GM12873 (cell line): Measurements from ENCODE around the gene KRT40.

Source experiments
- TF ChIP-seq, protein P1 (sequence below): IDR thresholded peaks from 2 replicates; pipeline ENCODE4 v1.5.1; 2012; ENCODE audit warnings: low read depth, mild to moderate bottlenecking, moderate library complexity, low read length, control low read depth; ENCODE audit not compliant: insufficient read depth; ENCODE audit errors: missing control alignments

The KRT40 gene

DNA sequence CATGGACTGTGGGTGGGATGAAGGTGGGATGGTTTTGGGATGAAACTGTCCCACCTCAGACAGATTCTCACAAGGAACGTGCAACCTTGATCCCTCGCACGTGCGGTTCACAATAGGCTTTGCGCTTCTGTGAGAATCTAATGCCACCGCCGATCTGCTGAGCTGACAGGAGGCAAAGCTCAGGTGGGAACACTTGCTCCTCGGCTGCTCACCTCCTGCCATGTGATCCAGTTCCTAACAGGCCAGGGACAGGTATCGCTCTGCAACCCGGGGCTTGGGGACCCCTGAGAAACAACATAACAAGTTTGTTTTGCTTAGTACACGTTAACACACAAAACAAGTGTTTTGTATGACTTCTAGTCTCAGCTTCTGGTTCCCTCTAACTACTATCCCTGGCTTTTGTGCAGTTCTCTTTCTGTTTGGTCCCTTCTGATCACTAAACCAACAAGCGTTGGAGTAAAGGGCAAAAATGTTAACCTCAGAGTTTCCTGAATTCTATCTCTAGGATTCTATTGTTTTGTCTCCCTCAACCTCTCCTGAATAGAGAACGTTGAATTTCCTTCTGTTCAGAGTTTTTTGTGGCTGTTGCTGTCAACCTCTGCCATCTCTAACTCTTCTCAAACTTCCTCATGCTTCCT, 32.6 kb upstream of the KRT40 start:
- TF ChIP-seq, protein P1, sequence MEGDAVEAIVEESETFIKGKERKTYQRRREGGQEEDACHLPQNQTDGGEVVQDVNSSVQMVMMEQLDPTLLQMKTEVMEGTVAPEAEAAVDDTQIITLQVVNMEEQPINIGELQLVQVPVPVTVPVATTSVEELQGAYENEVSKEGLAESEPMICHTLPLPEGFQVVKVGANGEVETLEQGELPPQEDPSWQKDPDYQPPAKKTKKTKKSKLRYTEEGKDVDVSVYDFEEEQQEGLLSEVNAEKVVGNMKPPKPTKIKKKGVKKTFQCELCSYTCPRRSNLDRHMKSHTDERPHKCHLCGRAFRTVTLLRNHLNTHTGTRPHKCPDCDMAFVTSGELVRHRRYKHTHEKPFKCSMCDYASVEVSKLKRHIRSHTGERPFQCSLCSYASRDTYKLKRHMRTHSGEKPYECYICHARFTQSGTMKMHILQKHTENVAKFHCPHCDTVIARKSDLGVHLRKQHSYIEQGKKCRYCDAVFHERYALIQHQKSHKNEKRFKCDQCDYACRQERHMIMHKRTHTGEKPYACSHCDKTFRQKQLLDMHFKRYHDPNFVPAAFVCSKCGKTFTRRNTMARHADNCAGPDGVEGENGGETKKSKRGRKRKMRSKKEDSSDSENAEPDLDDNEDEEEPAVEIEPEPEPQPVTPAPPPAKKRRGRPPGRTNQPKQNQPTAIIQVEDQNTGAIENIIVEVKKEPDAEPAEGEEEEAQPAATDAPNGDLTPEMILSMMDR = no peak

DNA sequence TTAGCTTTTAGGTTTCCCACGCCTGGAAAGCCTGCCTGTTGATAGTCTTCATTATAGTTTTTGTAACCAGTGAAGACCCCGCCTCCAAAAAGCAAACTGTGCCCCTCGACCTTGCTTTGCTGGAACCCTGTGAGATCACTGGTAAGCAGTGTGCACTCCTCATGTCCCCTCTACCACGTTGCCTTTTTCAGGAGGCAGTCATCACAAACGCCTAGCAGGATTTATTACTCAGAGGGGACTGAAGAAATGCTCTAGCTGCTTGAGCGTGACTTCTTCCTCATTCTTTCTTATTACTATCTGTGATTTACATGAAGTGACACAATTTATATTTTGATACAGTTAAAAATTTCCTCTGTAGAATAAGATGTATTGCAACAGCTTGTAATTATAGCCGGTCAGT, 31.3 kb upstream of the KRT40 start:
- TF ChIP-seq, protein P1 = no peak

DNA sequence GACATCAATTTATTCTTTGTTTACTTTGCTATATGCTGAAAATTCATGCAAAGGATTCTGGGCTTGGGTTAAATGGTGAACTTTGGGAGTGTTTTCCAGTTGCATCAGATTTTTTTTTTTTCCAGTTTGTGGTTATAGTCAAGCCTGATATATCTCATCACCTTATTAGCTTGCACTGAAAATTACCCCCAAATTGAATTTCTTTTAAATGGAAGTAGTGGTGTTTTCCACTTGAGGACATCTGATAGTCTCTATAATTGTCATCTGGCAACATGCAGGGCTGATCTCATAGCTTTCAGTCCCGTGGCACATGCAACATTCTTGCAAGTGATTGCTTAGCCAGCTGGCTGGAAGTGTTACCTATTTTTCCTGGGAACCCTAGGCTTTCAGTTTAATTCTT, 29.5 kb upstream of the KRT40 start:
- TF ChIP-seq, protein P1 = no peak

DNA sequence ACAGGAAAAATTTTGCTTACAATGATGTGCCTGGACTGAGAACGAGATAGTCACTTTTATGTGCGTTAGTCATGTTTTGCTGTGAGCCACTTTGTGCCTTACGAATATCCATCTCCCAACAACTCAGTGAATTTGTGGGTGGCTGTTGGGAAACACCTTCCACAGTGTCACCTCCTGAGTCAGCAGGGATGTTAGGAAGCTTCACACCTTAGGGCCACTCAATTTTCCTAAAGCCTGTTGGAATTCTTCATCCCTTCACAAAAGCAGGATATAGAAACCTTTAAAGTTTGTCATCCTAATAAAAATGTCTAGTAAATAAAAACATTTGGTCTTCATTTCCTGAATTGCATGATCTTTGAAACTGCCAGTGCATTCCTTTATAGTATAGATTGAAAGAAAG, 29.1 kb upstream of the KRT40 start:
- TF ChIP-seq, protein P1 = no peak

DNA sequence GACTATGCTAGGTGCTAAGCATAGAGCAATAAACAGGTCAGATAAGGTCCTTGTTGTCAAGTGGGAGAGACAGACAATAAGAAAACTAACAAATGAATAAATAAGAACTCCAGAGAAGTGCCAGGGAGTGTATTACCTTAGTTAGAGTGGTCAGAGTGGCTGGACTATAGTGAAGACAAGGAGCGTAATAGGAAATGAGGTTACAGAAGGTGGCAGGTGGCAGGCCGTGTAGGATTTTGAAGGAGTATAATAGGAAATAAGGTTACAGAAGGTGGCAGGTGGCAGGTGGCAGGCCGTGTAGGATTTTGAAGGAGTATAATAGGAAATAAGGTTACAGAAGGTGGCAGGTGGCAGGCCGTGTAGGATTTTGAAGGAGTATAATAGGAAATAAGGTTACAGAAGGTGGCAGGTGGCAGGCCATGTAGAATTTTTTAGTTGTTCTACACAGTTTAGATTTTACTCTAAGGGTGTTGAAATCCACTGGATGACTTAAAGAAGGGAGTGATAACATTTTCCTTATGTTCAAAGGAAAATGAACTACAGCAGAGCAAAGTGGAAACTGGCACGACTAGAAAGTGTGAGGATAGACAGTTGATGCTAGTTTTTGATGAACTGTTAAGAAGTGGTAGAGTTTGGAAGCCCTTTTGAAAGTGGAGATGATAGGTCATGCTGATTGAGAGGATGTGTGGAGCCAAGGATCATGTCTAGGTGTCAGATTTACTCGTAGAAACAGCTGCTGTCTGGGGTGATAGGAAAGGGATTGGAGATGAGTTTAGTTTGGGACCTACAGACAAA, 28.4 kb upstream of the KRT40 start:
- TF ChIP-seq, protein P1 = no peak

DNA sequence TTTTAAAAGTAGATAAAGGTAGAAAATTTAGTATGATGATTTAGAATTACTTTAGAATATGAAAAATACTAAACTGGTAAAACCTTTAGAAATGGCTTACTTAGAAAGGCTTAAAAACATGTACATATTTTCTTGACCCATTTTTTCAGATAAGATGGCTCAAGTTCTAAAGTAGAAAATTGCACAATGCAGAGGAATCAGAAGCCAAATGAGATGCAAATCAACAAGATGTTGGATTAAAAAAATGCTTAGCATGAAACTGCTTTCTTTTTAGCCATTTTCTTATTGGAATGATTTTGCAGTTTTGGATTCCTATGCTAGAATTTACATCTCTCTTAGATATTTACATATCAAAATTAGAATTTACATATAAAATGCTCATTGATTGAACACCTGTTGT, 26.3 kb upstream of the KRT40 start:
- TF ChIP-seq, protein P1 = no peak

DNA sequence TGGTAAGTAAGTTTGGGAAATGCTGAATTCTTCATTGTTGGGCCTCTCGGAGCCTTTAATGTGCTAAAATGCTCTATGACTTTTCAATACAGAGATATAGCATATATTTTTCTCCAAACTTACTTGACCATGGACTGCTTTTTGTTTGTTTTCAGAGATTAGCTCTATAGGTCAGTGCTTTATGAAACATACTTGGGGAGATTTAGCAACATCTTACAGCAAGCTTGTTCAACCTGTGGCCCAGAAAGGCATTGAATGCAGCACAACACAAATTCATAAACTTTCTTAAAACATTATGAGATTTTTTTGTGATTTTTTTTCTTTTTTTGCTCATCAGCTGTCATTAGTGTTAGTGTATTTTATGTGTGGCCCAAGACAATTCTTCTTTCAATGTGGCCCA, 25.8 kb upstream of the KRT40 start:
- TF ChIP-seq, protein P1 = no peak
